PC-9 (cell line): ENCODE measurements around the gene CPAMD8.

ENCODE experiments used
- EZH2 ChIP-seq: fragments of 200-600 bp; sonication (generic); IDR thresholded peaks from 2 replicates; pipeline ENCODE4 v1.8.0; 2017; ENCODE audit warnings: antibody characterized with exemption, low read depth
- TF ChIP-seq, protein P1 (sequence below): fragments of 200-600 bp; sonication (generic); conservative IDR thresholded peaks from 2 replicates; pipeline ENCODE4 v1.6.1; 2017; ENCODE audit warnings: mixed run types, antibody characterized with exemption, mild to moderate bottlenecking, moderate library complexity

DNA sequence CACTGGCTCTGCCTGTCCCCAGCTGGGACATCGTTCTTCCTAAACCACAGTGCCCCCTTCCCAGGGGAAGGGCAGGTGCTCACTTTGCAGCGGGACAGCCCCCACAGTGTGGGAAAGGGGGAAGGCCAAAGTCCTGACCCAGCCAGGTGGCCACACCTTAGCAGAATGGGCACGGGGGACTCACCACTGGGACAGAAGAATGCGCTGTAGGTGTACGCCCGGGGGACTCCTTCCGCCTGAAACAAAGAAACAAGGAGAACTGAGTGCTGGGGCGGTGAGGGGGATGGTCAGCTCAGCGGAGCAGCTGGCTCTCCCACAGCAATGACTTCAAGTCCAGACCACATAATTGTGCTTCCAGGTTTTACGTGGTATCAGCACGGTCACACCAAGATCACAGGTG, 88.4 kb downstream of the CPAMD8 start:
- TF ChIP-seq, protein P1, sequence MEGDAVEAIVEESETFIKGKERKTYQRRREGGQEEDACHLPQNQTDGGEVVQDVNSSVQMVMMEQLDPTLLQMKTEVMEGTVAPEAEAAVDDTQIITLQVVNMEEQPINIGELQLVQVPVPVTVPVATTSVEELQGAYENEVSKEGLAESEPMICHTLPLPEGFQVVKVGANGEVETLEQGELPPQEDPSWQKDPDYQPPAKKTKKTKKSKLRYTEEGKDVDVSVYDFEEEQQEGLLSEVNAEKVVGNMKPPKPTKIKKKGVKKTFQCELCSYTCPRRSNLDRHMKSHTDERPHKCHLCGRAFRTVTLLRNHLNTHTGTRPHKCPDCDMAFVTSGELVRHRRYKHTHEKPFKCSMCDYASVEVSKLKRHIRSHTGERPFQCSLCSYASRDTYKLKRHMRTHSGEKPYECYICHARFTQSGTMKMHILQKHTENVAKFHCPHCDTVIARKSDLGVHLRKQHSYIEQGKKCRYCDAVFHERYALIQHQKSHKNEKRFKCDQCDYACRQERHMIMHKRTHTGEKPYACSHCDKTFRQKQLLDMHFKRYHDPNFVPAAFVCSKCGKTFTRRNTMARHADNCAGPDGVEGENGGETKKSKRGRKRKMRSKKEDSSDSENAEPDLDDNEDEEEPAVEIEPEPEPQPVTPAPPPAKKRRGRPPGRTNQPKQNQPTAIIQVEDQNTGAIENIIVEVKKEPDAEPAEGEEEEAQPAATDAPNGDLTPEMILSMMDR: no peak
- TF ChIP-seq EZH2: no peak
